Stimulated activated CD4-positive, alpha-beta T cell treated with anti-CD3 and anti-CD28 coated beads, Interleukin-12 subunit alpha, Interleukin-12 subunit beta, amount 100 ng/mL, for 24 hours (primary cell): ENCODE results near the gene PLXNB1.
"Not testable (repeated sequence)": the region's sequence is repeated elsewhere in the genome, so short reads cannot be mapped to it uniquely, and the experiment has no call there.

ENCODE experiments used
- DNase-seq, 2 experiments: peaks; one replicate each; pipeline ENCODE4 v3.0.0-alpha.2; 2020; ENCODE audit warnings: low read depth in 2 of 2

Gene PLXNB1

GRCh38 chr3:48465531-48466378 is 35.9 kb upstream of the PLXNB1 start:
- peak; percentile 64 to 73 for DNase-seq

- DNase-seq = no peak
Observed at GRCh38 chr3:48465237-48465530, 35.3 kb upstream of the PLXNB1 start.

- DNase-seq = no peak
Observed at GRCh38 chr3:48464713-48465221, 34.9 kb upstream of the PLXNB1 start.

- DNase-seq = no peak
Observed at GRCh38 chr3:48463703-48464102, 33.8 kb upstream of the PLXNB1 start.

GRCh38 chr3:48461767-48462166 is 31.9 kb upstream of the PLXNB1 start:
- not testable (repeated sequence) for DNase-seq

GRCh38 chr3:48460517-48460902 is 30.6 kb upstream of the PLXNB1 start:
- no peak for DNase-seq

GRCh38 chr3:48459773-48460516 is 30.1 kb upstream of the PLXNB1 start:
- no peak for DNase-seq

GRCh38 chr3:48459331-48459730 is 29.4 kb upstream of the PLXNB1 start:
- no peak for DNase-seq

- DNase-seq = no peak
Observed at GRCh38 chr3:48456456-48456855, 26.6 kb upstream of the PLXNB1 start.

GRCh38 chr3:48451270-48451669 is 21.4 kb upstream of the PLXNB1 start:
- no peak for DNase-seq

- peak; percentile 72 to 86 for DNase-seq
Observed at GRCh38 chr3:48446425-48447193, 16.7 kb upstream of the PLXNB1 start, which contains the start of gene ATRIP. TSS of gene ATRIP (plus strand) at chr3:48446737. CDS start at chr3:48446846, 109 bp downstream.

GRCh38 chr3:48446043-48446424 is 16.1 kb upstream of the PLXNB1 start:
- DNase-seq = no peak

- DNase-seq = no peak
Observed at GRCh38 chr3:48445277-48445882, 15.5 kb upstream of the PLXNB1 start.

GRCh38 chr3:48441940-48442339 is 12.1 kb upstream of the PLXNB1 start:
- no peak for DNase-seq

- DNase-seq = no peak
Observed at GRCh38 chr3:48440590-48440958, 10.7 kb upstream of the PLXNB1 start.

GRCh38 chr3:48439820-48440589 is 10.1 kb upstream of the PLXNB1 start, which contains the start of the genes CCDC51 and TMA7:
TSS of gene CCDC51 (minus strand) at chr3:48440119. CDS start at chr3:48435128, 4,991 bp downstream.
TSS of gene TMA7 (plus strand) at chr3:48440257. CDS start at chr3:48440297, 40 bp downstream.
- peak; percentile 98 to 99 for DNase-seq

- DNase-seq = no peak
Observed at GRCh38 chr3:48437812-48438211, 7.9 kb upstream of the PLXNB1 start.

GRCh38 chr3:48436855-48437254 is 7.0 kb upstream of the PLXNB1 start:
- no peak for DNase-seq

- DNase-seq = no peak
Observed at GRCh38 chr3:48436477-48436787, 6.5 kb upstream of the PLXNB1 start.

GRCh38 chr3:48435774-48436476 is 6.0 kb upstream of the PLXNB1 start:
- peak; percentile 58 to 79 for DNase-seq
